Measurements from ENCODE around the gene CRYL1. TPM values are rescaled to one million over a fixed set of nuclear protein-coding genes. Genes with fewer than 3 reads are reported as not detected.
A peak's percentile ranks its signal among the peaks of the same experiment; 100 is the strongest.

Gene CRYL1
- total and polyA plus RNA-seq, 2 of the 13 experiments (the other 11 are each of a cell fraction or from before 2014, with no cell fraction given): 57.2 to 115 TPM

DNA sequence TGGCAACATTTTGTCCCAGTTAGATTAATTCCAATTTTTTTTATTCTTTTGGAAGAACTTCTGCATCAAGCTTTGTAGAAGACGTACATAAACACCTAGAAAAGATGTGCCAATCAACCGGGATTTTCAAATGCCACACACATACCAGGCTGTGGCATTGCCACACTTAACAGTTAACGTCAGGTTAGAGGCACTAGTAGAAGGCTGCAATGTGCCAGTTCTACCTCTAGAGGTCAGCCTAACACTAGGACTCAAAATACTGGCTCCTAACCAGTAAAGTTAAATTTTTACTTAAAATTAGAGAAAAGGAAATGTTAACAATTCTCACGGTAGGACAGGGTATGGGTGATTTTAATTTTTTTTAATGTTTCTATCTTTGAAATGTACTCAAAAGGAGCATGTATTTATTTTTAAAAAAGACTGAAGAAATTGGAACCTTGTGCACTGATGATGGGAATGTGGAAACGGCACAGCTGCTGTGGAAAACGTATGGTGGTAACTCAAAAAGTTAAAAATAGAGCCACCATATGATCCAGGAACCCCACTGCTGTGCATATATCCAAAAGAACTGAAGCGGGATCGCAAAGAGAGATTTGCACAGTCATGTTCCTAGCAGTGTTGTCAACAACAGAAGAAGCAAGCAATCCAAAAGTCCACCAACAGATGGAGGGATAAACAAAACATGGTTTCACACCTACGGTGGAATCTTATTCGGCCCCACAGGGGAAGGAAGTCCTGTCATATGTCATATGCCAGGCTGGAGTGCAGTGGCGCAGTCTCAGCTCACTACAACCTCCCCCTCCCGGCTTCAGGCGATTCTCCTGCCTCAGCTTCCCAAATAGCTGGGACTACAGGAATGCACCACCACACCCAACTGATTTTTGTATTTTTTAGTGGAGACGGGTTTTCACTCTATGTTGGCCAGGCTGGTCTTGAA lies 30.3 kb downstream of the CRYL1 start (continued):
- TF ChIP-seq SMAD9 (CRISPR knock-in tag; IDR thresholded peaks at IDR 0.05): no peak
- TF ChIP-seq JUN (CRISPR knock-in tag; IDR thresholded peaks at IDR 0.05): no peak
- TF ChIP-seq, protein P1, sequence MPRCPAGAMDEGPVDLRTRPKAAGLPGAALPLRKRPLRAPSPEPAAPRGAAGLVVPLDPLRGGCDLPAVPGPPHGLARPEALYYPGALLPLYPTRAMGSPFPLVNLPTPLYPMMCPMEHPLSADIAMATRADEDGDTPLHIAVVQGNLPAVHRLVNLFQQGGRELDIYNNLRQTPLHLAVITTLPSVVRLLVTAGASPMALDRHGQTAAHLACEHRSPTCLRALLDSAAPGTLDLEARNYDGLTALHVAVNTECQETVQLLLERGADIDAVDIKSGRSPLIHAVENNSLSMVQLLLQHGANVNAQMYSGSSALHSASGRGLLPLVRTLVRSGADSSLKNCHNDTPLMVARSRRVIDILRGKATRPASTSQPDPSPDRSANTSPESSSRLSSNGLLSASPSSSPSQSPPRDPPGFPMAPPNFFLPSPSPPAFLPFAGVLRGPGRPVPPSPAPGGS (CRISPR knock-in tag; IDR thresholded peaks at IDR 0.05): no peak
- TF ChIP-seq SOX5 (CRISPR knock-in tag; IDR thresholded peaks at IDR 0.05; ENCODE audit: borderline replicate concordance): no peak; the same call in 1 of the 2 replicates
- no peak for TF ChIP-seq ZNF451 (CRISPR knock-in tag; IDR thresholded peaks at IDR 0.05)
- TF ChIP-seq ZNF713 (CRISPR knock-in tag; IDR thresholded peaks at IDR 0.05): no peak
- TF ChIP-seq, protein P2, sequence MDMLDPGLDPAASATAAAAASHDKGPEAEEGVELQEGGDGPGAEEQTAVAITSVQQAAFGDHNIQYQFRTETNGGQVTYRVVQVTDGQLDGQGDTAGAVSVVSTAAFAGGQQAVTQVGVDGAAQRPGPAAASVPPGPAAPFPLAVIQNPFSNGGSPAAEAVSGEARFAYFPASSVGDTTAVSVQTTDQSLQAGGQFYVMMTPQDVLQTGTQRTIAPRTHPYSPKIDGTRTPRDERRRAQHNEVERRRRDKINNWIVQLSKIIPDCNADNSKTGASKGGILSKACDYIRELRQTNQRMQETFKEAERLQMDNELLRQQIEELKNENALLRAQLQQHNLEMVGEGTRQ (IDR thresholded peaks at IDR 0.05; ENCODE audit: low read depth, low read length): no peak
- TF ChIP-seq, protein P2 (CRISPR knock-in tag; IDR thresholded peaks at IDR 0.05; ENCODE audit: borderline replicate concordance): no peak
- peak; percentile 69; the same call in 1 of the 2 replicates for TF ChIP-seq FOXK2 (IDR thresholded peaks at IDR 0.05)
- TF ChIP-seq ZNF746 (CRISPR knock-in tag; IDR thresholded peaks at IDR 0.05): no peak
- TF ChIP-seq NR2F2 (IDR thresholded peaks at IDR 0.05; ENCODE audit: borderline replicate concordance, low read depth): no peak
- TF ChIP-seq, protein P3, sequence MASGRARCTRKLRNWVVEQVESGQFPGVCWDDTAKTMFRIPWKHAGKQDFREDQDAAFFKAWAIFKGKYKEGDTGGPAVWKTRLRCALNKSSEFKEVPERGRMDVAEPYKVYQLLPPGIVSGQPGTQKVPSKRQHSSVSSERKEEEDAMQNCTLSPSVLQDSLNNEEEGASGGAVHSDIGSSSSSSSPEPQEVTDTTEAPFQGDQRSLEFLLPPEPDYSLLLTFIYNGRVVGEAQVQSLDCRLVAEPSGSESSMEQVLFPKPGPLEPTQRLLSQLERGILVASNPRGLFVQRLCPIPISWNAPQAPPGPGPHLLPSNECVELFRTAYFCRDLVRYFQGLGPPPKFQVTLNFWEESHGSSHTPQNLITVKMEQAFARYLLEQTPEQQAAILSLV (CRISPR knock-in tag; IDR thresholded peaks at IDR 0.05; ENCODE audit: borderline replicate concordance): no peak
- TF ChIP-seq, protein P4, sequence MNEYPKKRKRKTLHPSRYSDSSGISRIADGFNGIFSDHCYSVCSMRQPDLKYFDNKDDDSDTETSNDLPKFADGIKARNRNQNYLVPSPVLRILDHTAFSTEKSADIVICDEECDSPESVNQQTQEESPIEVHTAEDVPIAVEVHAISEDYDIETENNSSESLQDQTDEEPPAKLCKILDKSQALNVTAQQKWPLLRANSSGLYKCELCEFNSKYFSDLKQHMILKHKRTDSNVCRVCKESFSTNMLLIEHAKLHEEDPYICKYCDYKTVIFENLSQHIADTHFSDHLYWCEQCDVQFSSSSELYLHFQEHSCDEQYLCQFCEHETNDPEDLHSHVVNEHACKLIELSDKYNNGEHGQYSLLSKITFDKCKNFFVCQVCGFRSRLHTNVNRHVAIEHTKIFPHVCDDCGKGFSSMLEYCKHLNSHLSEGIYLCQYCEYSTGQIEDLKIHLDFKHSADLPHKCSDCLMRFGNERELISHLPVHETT (CRISPR knock-in tag; conservative IDR thresholded peaks at IDR 0.05): no peak
- TF ChIP-seq, protein P5, sequence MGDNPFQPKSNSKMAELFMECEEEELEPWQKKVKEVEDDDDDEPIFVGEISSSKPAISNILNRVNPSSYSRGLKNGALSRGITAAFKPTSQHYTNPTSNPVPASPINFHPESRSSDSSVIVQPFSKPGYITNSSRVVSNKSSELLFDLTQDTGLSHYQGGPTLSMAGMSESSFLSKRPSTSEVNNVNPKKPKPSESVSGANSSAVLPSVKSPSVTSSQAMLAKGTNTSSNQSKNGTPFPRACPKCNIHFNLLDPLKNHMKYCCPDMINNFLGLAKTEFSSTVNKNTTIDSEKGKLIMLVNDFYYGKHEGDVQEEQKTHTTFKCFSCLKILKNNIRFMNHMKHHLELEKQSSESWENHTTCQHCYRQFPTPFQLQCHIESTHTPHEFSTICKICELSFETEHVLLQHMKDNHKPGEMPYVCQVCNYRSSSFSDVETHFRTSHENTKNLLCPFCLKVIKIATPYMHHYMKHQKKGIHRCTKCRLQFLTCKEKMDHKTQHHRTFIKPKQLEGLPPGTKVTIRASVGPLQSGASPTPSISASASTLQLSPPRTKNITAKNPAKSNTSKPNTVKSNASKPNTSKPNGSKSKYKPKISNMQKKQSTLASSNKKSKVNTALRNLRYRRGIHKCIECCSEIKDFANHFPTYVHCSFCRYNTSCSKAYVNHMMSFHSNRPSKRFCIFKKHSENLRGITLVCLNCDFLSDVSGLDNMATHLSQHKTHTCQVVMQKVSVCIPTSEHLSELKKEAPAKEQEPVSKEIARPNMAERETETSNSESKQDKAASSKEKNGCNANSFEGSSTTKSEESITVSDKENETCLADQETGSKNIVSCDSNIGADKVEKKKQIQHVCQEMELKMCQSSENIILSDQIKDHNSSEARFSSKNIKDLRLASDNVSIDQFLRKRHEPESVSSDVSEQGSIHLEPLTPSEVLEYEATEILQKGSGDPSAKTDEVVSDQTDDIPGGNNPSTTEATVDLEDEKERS (CRISPR knock-in tag; IDR thresholded peaks at IDR 0.05): peak; percentile 65; the same call in 1 of the 2 replicates
- peak in 1 of 2 experiments; percentile 15; a peak in 1 of 4 replicates for TF ChIP-seq EP300 (IDR thresholded peaks at IDR 0.05; ENCODE audit: low read depth in 2 of 2, low read length in 2 of 2)
- no peak; the same call in 1 of the 2 replicates for TF ChIP-seq EP300 (CRISPR knock-in tag; IDR thresholded peaks at IDR 0.05; ENCODE audit: borderline replicate concordance)
- TF ChIP-seq SP4 (CRISPR knock-in tag; IDR thresholded peaks at IDR 0.05): no peak

Measured in HepG2 (cell line).